ENCODE measurements around the gene LNX1. TPM values are rescaled to one million over a fixed set of nuclear protein-coding genes. Genes with fewer than 3 reads are reported as not detected.
"Not testable (repeated sequence)": the region's sequence is repeated elsewhere in the genome, so short reads cannot be mapped to it uniquely, and the experiment has no call there.

Gene LNX1
- polyA plus RNA-seq, 1 donor (not counting 4 experiments of a cell fraction or from before 2014, with no cell fraction given), result 0.22 TPM

DNA sequence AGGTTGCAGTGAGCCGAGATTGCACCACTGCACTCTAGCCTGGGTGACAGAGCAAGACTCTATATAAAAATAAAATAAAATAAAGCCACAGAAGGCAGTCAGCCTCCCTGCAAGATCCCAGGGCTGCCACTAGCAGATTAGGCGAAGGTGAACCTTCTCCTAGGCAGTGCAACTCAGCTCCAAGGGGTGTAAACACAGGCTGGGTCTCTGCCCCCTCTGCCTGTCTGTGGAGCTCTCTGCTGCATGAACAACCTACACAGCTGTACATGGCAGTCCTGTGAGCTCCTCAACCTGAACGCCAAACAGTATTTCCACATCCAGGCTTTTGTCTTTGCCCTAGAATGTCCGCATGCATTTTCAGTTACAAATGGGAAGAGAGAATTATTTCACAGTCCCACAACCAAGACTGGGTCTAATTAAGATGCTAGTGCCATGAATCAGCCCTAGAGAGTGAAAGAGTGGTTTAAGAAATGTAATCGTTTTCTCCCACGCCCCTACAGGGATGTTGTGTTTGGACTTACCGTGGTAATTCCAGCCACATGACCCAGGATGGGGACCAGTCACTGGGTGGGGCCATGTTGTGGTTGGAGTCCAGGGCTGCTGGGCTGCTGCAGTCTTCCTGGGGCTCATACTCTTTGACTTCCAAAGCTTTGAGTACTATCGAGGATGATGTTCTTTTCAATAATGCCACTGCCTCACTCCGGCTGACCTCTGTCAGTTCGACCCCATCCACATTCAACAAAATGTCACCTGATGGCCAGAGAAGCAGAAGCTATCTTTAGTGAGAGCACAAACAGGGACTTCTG is 114.9 kb downstream of the LNX1 start:
- Histone ChIP-seq H3K4me3 (ENCODE audit: control insufficient read depth in 2 of 3, extremely low read depth in 1 of 3, insufficient read depth in 2 of 3, low read depth in 1 of 3, low read length in 3 of 3) (peak overlapping the region in 2 of 3 experiments; percentile 1 to 43), H4K20me1 (ENCODE audit: control insufficient read depth, extremely low read depth, insufficient read depth, low read length) (no peaks in the 10 kb centered on the region), H3K27me3 (ENCODE audit: control insufficient read depth, extremely low read depth, insufficient read depth, low read length) (no peaks in the 10 kb centered on the region), H3K4me2 (ENCODE audit: control insufficient read depth, extremely low read depth, insufficient read depth, low read depth, low read length) (peak overlapping the region; percentile 79), H3K36me3 (ENCODE audit: control insufficient read depth in 2 of 2, extremely low read depth in 1 of 2, insufficient read depth in 2 of 2, low read length in 2 of 2) (no peaks in the 10 kb centered on the region), H2AFZ (ENCODE audit: control insufficient read depth, low read length) (peak overlapping the region; percentile 86), H3K9me1 (ENCODE audit: control insufficient read depth, extremely low read depth, insufficient read depth, low read length) (no peaks in the 10 kb centered on the region), H3K9me3 (ENCODE audit: control insufficient read depth, low read depth, low read length) (no peaks in the 10 kb centered on the region), H3K27ac (ENCODE audit: control insufficient read depth, insufficient read depth, low read length) (peak overlapping the region; percentile 74), H3K9ac (ENCODE audit: control insufficient read depth, extremely low read depth, insufficient read depth, low read length) (peak overlapping the region; percentile 52), H3K79me2 (ENCODE audit: control insufficient read depth, insufficient read depth, low read length) (no peaks in the 10 kb centered on the region), H3K4me1 (ENCODE audit: control insufficient read depth, extremely low read depth, insufficient read depth, low read length) (peaks cover 38% of the 10 kb centered on the region)
- dilution Hi-C loops (cut with MboI; ENCODE audit: extremely low pct_ligation_motif_present, low sequenced_read_pairs), result no loop called here
- peak; percentile 49 for FAIRE-seq
- TF ChIP-seq, protein P1, sequence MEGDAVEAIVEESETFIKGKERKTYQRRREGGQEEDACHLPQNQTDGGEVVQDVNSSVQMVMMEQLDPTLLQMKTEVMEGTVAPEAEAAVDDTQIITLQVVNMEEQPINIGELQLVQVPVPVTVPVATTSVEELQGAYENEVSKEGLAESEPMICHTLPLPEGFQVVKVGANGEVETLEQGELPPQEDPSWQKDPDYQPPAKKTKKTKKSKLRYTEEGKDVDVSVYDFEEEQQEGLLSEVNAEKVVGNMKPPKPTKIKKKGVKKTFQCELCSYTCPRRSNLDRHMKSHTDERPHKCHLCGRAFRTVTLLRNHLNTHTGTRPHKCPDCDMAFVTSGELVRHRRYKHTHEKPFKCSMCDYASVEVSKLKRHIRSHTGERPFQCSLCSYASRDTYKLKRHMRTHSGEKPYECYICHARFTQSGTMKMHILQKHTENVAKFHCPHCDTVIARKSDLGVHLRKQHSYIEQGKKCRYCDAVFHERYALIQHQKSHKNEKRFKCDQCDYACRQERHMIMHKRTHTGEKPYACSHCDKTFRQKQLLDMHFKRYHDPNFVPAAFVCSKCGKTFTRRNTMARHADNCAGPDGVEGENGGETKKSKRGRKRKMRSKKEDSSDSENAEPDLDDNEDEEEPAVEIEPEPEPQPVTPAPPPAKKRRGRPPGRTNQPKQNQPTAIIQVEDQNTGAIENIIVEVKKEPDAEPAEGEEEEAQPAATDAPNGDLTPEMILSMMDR (optimal IDR thresholded peaks at IDR 0.05 in 1 of 3, IDR thresholded peaks at IDR 0.05 in 1 of 3, conservative IDR thresholded peaks at IDR 0.05 in 1 of 3; ENCODE audit: extremely low read depth in 1 of 3, insufficient read depth in 2 of 3, low read length in 3 of 3), result no peak
- TF ChIP-seq EZH2 (IDR thresholded peaks at IDR 0.05; ENCODE audit: low read length), result no peak
- peak; percentile 21 for DNase-seq (ENCODE audit: low read depth, low spot score)

GRCh38 chr4:53466576-53466975 is 124.7 kb downstream of the LNX1 start:
- H3K4me1 ChIP-seq (ENCODE audit: control insufficient read depth, extremely low read depth, insufficient read depth, low read length); H4K20me1 ChIP-seq (ENCODE audit: control insufficient read depth, extremely low read depth, insufficient read depth, low read length); H3K27ac ChIP-seq (ENCODE audit: control insufficient read depth, insufficient read depth, low read length); H2AFZ ChIP-seq (ENCODE audit: control insufficient read depth, low read length); H3K9me3 ChIP-seq (ENCODE audit: control insufficient read depth, low read depth, low read length); H3K79me2 ChIP-seq (ENCODE audit: control insufficient read depth, insufficient read depth, low read length); H3K9ac ChIP-seq (ENCODE audit: control insufficient read depth, extremely low read depth, insufficient read depth, low read length); DNase-seq (ENCODE audit: low read depth, low spot score); FAIRE-seq; dilution Hi-C loops (cut with MboI; ENCODE audit: extremely low pct_ligation_motif_present, low sequenced_read_pairs); H3K4me3 ChIP-seq (ENCODE audit: control insufficient read depth in 2 of 3, extremely low read depth in 1 of 3, insufficient read depth in 2 of 3, low read depth in 1 of 3, low read length in 3 of 3); H3K36me3 ChIP-seq (ENCODE audit: control insufficient read depth in 2 of 2, extremely low read depth in 1 of 2, insufficient read depth in 2 of 2, low read length in 2 of 2); H3K27me3 ChIP-seq (ENCODE audit: control insufficient read depth, extremely low read depth, insufficient read depth, low read length); H3K9me1 ChIP-seq (ENCODE audit: control insufficient read depth, extremely low read depth, insufficient read depth, low read length); H3K4me2 ChIP-seq (ENCODE audit: control insufficient read depth, extremely low read depth, insufficient read depth, low read depth, low read length): not testable (repeated sequence)
